ENCODE results near the gene AR. TPM values are rescaled to one million over a fixed set of nuclear protein-coding genes. Genes with fewer than 3 reads are reported as not detected.

Gene AR
- total and polyA plus RNA-seq, 2 of the 13 experiments (the other 11 are each of a cell fraction or from before 2014, with no cell fraction given): not detected

DNA sequence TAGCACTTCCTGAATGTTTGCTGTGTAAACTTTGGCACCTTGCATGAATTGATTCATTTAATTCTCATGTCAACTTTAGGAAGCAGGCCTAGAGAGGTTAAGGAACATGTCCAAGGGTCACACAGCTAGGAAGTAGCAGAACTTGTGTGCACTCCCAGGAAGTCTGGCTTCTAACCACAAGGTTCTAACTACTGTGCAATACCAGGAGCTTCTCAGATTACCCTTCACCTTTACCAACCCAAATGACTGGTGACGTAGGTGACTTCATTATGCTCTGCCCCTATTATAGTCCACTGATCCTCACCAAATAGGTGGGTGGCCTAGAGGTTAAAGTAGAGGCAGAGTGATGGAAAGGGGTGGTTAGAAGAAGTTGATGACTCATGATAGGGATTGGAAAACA lies 14.4 kb downstream of the AR start:
- Histone ChIP-seq H3K79me2 (ENCODE audit: insufficient read depth, low read length) (no peaks in the 10 kb centered on the region), H3K9ac (ENCODE audit: insufficient read depth, low read depth, low read length) (no peak overlapping the region), H3K4me1 (ENCODE audit: insufficient read depth, low read length) (no peaks in the 10 kb centered on the region), H2AFZ (ENCODE audit: low read length) (no peak overlapping the region), H3K27ac (ENCODE audit: extremely low read length, insufficient read depth, low read length) (no peak overlapping the region), H4K20me1 (ENCODE audit: insufficient read depth, low read length) (no peaks in the 10 kb centered on the region), H3K4me2 (ENCODE audit: low read depth, low read length) (no peak overlapping the region), H3K4me3 (replicated peaks in 1 of 3; ENCODE audit: insufficient read depth in 1 of 3, low read depth in 2 of 3, low read length in 3 of 3) (no peak overlapping the region), H3K9me3 (ENCODE audit: low read length) (no peaks in the 10 kb centered on the region), H3K27me3 (ENCODE audit: control insufficient read depth in 1 of 2, insufficient read depth in 2 of 2, low read length in 2 of 2) (no peaks in the 10 kb centered on the region), H3K36me3 (replicated peaks in 1 of 2; ENCODE audit: control insufficient read depth in 1 of 2, insufficient read depth in 2 of 2, low read length in 2 of 2) (no peaks in the 10 kb centered on the region)
- in situ Hi-C loops (cut with HindIII; ENCODE audit: extremely low pct_ligation_motif_present, low pct_unique_long_range_greater_than_20kb): loop anchor here (25.0 kb wide), 1 partner anchor 579 kb away; no protein-coding TSS in a partner anchor
- CTCF ChIA-PET (ENCODE audit: low intra/inter-chr PET ratio, low total read pairs): no interaction called here
- FAIRE-seq (no peak), ATAC-seq (no peak), DNase-seq (ENCODE audit: low spot score) (no peak)
- intact Hi-C loops (cut with micrococcal nuclease; ENCODE audit: unreplicated experiment): no loop called here
- POLR2A ChIA-PET: no interaction called here
- 0% methylated on average over 1 of the region's 1 CpG for WGBS (ENCODE audit: low lambda C conversion rate)
- TF ChIP-seq TBP (CRISPR knock-in tag; IDR thresholded peaks at IDR 0.05) (no peak), KAT7 (CRISPR knock-in tag; IDR thresholded peaks at IDR 0.05; ENCODE audit: borderline replicate concordance) (no peak), CREB1 (IDR thresholded peaks at IDR 0.05) (peak; percentile 53), CREB1 (CRISPR knock-in tag; IDR thresholded peaks at IDR 0.05) (no peak)
- TF ChIP-seq, protein P1, sequence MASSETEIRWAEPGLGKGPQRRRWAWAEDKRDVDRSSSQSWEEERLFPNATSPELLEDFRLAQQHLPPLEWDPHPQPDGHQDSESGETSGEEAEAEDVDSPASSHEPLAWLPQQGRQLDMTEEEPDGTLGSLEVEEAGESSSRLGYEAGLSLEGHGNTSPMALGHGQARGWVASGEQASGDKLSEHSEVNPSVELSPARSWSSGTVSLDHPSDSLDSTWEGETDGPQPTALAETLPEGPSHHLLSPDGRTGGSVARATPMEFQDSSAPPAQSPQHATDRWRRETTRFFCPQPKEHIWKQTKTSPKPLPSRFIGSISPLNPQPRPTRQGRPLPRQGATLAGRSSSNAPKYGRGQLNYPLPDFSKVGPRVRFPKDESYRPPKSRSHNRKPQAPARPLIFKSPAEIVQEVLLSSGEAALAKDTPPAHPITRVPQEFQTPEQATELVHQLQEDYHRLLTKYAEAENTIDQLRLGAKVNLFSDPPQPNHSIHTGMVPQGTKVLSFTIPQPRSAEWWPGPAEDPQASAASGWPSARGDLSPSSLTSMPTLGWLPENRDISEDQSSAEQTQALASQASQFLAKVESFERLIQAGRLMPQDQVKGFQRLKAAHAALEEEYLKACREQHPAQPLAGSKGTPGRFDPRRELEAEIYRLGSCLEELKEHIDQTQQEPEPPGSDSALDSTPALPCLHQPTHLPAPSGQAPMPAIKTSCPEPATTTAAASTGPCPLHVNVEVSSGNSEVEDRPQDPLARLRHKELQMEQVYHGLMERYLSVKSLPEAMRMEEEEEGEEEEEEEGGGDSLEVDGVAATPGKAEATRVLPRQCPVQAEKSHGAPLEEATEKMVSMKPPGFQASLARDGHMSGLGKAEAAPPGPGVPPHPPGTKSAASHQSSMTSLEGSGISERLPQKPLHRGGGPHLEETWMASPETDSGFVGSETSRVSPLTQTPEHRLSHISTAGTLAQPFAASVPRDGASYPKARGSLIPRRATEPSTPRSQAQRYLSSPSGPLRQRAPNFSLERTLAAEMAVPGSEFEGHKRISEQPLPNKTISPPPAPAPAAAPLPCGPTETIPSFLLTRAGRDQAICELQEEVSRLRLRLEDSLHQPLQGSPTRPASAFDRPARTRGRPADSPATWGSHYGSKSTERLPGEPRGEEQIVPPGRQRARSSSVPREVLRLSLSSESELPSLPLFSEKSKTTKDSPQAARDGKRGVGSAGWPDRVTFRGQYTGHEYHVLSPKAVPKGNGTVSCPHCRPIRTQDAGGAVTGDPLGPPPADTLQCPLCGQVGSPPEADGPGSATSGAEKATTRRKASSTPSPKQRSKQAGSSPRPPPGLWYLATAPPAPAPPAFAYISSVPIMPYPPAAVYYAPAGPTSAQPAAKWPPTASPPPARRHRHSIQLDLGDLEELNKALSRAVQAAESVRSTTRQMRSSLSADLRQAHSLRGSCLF (CRISPR knock-in tag; IDR thresholded peaks at IDR 0.05; ENCODE audit: borderline replicate concordance): no peak
- no TSS peak for BruUV-seq (replicated peaks)
